NCI-H2081 (cell line): ENCODE data around the gene FGF6.
"Not testable (repeated sequence)": the region's sequence is repeated elsewhere in the genome, so short reads cannot be mapped to it uniquely, and the experiment has no call there.

ENCODE experiments used
- DNase-seq, 2 experiments: peaks; one replicate each; lab custom pipeline; 2025; lab: John Stamatoyannopoulos, UW

The FGF6 gene

GRCh38 chr12:4445156-4446101 is at the start of gene FGF6:
Gene FGF6 (minus strand): TSS chr12:4445815. CDS start chr12:4445570, 245 bp downstream.
- DNase-seq = no peak

- DNase-seq = no peak
These were observed 45.4 kb upstream of the FGF6 start for GRCh38 chr12:4490973-4491372.

- DNase-seq = no peak
These were observed 43.9 kb upstream of the FGF6 start for GRCh38 chr12:4489556-4489955.

GRCh38 chr12:4486980-4487379 is 41.4 kb upstream of the FGF6 start:
- DNase-seq = no peak

GRCh38 chr12:4486049-4486699 is 40.6 kb upstream of the FGF6 start:
- DNase-seq = no peak

- DNase-seq = peak in 1 of 2 experiments; percentile 32
These were observed 38.5 kb upstream of the FGF6 start for GRCh38 chr12:4483885-4484823.

GRCh38 chr12:4482936-4483335 is 37.3 kb upstream of the FGF6 start:
- no peak for DNase-seq

- no peak for DNase-seq
These were observed 33.3 kb upstream of the FGF6 start for GRCh38 chr12:4478933-4479332.

- DNase-seq = no peak
These were observed 31.5 kb upstream of the FGF6 start for GRCh38 chr12:4477129-4477528.

- no peak for DNase-seq
These were observed 26.4 kb upstream of the FGF6 start for GRCh38 chr12:4472046-4472445.

- no peak for DNase-seq
These were observed 25.6 kb upstream of the FGF6 start for GRCh38 chr12:4471256-4471655.

GRCh38 chr12:4468994-4469393 is 23.4 kb upstream of the FGF6 start:
- DNase-seq = no peak

GRCh38 chr12:4460761-4461160 is 15.1 kb upstream of the FGF6 start:
- DNase-seq = no peak

- not testable (repeated sequence) for DNase-seq
These were observed 10.2 kb upstream of the FGF6 start for GRCh38 chr12:4455849-4456248.

- DNase-seq = no peak
These were observed 8.8 kb upstream of the FGF6 start for GRCh38 chr12:4454315-4454860.

- DNase-seq = no peak
These were observed 6.1 kb upstream of the FGF6 start for GRCh38 chr12:4451694-4452093.

- no peak for DNase-seq
These were observed 5.0 kb upstream of the FGF6 start for GRCh38 chr12:4450551-4451112.

- peak; percentile 61 to 80 for DNase-seq
These were observed 4.2 kb upstream of the FGF6 start for GRCh38 chr12:4449851-4450221.

- no peak for DNase-seq
These were observed 3.6 kb upstream of the FGF6 start for GRCh38 chr12:4448943-4449850.

- no peak for DNase-seq
These were observed 2.8 kb upstream of the FGF6 start for GRCh38 chr12:4448371-4448940.
